Measurements from ENCODE around the gene COIL.

DNA sequence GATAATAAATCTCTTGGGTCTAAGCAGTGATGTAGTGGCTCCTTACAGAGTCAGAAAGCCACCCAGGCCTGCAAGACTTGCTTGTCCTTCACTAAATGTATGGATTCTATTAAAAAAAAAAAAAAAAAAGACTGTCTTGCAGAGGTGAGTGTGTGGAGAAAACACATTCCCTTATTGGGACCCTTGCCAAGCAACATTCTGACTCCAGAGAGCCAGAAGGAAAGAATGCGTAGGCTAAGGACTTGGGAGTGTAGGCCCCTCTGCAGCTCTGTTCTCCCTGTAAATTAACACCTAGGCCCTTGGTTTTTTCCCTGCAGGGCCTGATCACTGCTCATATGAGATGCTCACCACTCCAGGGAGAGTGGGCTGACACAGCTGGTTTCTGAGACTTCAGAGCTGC, 34.9 kb upstream of the COIL start:
- TF ChIP-seq, protein P1, sequence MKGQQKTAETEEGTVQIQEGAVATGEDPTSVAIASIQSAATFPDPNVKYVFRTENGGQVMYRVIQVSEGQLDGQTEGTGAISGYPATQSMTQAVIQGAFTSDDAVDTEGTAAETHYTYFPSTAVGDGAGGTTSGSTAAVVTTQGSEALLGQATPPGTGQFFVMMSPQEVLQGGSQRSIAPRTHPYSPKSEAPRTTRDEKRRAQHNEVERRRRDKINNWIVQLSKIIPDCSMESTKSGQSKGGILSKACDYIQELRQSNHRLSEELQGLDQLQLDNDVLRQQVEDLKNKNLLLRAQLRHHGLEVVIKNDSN (CRISPR knock-in tag; IDR thresholded peaks at IDR 0.05): no peak
- TF ChIP-seq ZKSCAN8 (CRISPR knock-in tag; IDR thresholded peaks at IDR 0.05) (no peak), EZH2 (IDR thresholded peaks at IDR 0.05; ENCODE audit: borderline replicate concordance, low read depth, low read length) (no peak), CBX8 (IDR thresholded peaks at IDR 0.05; ENCODE audit: borderline replicate concordance, extremely low read depth, low read depth, low read length, poor library complexity, severe bottlenecking) (no peak), NKRF (IDR thresholded peaks at IDR 0.05; ENCODE audit: borderline replicate concordance) (no peak), HDAC2 (IDR thresholded peaks at IDR 0.05) (no peak), FOS (IDR thresholded peaks at IDR 0.05; ENCODE audit: extremely low read depth, insufficient read length) (no peak), TBL1XR1 (IDR thresholded peaks at IDR 0.05; ENCODE audit: low read length in 2 of 2) (no peak), PHF20 (IDR thresholded peaks at IDR 0.05; ENCODE audit: partially characterized antibody) (no peak)
- TF ChIP-seq, protein P2, sequence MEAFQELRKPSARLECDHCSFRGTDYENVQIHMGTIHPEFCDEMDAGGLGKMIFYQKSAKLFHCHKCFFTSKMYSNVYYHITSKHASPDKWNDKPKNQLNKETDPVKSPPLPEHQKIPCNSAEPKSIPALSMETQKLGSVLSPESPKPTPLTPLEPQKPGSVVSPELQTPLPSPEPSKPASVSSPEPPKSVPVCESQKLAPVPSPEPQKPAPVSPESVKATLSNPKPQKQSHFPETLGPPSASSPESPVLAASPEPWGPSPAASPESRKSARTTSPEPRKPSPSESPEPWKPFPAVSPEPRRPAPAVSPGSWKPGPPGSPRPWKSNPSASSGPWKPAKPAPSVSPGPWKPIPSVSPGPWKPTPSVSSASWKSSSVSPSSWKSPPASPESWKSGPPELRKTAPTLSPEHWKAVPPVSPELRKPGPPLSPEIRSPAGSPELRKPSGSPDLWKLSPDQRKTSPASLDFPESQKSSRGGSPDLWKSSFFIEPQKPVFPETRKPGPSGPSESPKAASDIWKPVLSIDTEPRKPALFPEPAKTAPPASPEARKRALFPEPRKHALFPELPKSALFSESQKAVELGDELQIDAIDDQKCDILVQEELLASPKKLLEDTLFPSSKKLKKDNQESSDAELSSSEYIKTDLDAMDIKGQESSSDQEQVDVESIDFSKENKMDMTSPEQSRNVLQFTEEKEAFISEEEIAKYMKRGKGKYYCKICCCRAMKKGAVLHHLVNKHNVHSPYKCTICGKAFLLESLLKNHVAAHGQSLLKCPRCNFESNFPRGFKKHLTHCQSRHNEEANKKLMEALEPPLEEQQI (IDR thresholded peaks at IDR 0.05): no peak
